ENCODE results near the gene CCDC107.
"Not testable (repeated sequence)": the region's sequence is repeated elsewhere in the genome, so short reads cannot be mapped to it uniquely, and the experiment has no call there.

CCDC107 gene

GRCh38 chr9:35638751-35639150, 19.3 kb upstream of the CCDC107 start:
- DNase-seq (ENCODE audit: low read depth in 2 of 2): not testable (repeated sequence)

GRCh38 chr9:35639225-35639624, 18.9 kb upstream of the CCDC107 start:
- not testable (repeated sequence) for DNase-seq (ENCODE audit: low read depth in 2 of 2)

DNA sequence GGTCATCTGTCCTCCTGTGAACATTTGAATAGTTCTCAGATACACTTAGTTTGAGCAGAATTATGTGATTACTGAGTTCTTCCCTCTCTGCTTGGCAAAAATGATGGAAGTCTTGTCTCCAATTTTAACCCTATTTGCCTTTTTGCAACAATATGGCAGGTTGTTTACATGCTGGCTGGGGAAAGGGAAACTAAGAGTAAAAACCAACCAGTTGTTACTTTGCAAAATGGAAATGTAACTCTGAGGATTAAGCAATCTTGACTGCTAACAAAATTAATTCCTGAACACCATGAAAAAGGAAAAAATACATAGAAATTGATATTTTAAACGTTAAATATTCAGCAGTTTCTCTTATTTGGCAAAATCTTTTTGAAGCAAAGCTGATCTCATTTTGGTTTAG, 18.5 kb upstream of the CCDC107 start:
- DNase-seq (ENCODE audit: low read depth in 2 of 2): no peak

DNA sequence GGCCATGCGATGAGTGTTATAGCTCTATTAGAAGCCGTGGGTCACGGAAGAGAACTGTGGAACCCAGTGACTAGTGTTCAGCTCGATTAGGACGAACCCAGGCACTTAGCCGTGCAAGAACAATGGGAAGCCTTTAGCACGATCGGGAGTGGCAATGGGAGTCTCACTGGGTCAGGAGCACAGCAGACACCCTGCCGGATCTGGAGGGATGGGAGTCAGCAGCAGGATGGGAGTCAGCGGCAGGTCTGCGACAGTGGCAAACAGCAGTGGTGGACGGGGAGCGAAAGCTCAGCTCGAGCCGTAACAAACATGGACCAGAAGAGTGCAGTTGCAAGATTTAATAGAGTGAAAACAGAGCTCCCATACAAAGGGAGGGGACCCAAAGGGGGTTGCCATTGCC, 17.7 kb upstream of the CCDC107 start:
- not testable (repeated sequence) for DNase-seq (ENCODE audit: low read depth in 2 of 2)

GRCh38 chr9:35641478-35641877, 16.6 kb upstream of the CCDC107 start:
- not testable (repeated sequence) for DNase-seq (ENCODE audit: low read depth in 2 of 2)

DNA sequence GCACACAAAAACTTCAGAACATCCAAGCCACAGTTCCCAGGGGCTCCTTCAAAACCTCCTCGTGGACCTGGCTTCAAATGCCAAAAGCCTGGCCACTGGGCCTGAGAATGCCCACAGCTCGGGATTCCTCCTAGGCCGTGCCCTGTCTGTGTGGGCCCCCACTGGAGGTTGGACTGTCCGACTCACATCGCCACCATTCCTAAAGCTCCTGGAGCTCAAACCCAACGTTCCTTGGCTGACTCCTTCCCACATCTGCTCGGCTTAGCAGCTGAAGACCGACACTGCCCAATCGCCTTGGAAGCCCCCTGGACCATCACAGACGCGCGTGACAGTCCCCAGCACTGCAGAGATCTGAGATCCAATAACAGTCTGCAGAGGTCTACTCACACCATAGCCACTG, 15.0 kb upstream of the CCDC107 start:
- no peak for DNase-seq (ENCODE audit: low read depth in 2 of 2)

DNA sequence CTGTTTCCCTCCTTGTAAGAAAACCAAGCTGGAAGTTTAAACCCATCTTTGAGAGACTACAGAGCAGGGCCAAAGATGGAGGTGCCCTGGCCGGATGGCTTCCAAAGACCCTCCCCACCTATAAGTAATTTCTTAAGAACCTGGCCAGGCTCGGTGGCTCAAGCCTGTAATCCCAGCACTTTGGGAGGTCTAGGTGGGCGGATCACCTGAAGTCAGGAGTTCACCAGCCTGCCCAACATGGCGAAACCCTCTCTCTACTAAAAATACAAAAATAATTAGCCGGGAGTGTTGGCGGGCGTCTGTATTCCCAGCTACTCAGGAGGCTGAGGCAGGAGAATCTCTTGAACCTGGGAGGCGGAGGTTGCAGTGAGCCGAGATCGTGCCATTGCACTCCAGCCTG, 12.4 kb upstream of the CCDC107 start:
- DNase-seq (ENCODE audit: low read depth in 2 of 2): not testable (repeated sequence)

DNA sequence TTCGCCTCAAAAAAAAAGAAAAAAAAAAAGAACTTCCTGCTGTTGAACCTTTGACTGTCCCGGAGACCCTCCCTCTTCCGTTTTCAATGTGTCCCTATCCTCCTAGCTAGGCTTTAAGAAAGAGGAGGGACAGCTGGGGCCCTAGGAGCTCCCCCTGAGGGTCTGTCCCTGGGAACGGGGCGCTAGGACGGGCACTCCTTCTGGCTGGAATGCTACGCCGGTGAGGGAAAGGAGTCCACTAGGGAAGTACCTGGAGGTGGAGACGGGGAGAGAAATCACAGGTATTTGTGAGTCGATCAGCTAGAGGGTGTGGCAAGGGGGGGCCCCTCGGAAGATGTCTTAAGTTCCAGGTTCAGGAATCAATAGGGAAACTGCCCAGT, 11.9 kb upstream of the CCDC107 start:
- no peak for DNase-seq (ENCODE audit: low read depth in 2 of 2)

DNA sequence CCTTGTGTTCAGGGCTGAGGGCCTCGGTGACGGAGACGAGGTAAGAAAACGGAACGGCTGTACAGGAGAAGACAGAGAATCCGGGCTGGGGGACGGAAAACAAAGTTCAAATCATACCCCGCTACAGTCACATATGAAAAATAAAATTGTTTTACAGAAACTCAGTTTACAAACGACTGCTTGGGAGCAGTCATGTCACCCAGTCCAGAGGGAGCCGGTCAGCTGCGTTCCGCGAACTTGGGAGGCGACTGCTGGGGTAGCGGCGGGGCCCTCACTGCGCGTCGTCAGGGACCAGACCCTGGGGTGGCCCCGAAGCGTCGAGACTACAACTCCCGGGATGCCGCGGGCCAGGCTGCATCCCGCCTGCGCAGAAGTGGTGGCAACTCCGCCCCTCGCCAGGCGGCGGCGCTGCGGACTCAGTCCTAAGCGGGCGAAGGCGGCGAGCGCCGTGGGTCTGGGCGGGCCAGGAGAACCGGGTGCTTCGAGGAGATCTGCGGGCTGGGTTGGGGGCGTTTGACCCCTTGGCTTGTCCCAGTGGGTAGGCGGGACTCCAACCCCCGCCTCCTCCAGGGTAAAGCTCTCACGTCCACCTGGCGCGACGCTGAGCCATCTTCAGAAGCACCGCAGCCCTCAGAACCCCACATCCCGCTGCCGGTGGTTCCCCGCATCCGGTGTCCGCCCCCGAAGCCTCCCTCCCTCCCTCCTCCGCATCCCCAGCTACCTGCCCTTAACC, 11.4 kb upstream of the CCDC107 start:
- DNase-seq (ENCODE audit: low read depth in 2 of 2): peak; percentile 77 to 80

GRCh38 chr9:35649431-35650340, 8.4 kb upstream of the CCDC107 start:
- DNase-seq (ENCODE audit: low read depth in 2 of 2): no peak

DNA sequence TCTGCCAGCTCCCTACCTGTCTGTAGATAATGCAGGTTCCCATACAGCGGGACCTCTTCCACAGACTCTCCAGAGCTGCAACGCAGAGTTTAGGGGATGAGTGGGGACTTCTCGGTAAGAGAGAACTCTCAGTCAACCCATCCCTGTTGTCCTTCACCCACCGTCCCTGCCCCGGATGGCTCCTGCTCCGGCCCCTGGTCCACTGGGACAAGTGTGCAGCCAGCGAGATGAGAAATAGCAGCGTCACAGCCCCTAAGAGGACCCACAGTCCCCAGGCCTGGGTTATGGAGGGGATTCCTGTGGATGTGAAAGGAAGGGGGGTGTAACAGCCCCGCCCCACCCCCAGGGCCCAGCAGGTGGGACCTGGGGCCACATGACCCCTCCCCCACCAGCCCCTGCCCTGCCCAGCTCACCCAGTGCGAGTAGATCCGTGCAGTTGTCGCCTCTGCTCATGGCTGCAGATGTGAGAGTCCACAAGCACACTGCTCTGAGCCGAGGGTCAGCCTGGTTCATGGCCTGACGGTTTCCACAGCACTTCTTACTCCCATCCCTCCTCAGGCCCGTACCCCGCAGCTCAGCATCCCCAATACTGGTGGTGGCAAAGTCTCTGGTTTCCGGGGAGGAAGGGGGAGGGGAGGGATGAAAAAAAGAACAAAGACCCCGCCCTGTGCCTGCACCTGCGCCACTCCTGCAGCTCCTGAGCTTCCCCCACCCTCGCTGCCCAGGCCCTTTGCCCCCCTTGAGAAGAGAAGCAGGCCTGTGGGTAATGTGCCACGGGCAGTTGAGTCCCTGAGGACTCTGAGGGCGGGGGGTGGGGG, 7.5 kb upstream of the CCDC107 start, which contains the start of gene SIT1:
Gene SIT1, minus strand, starts transcription at position 591 of the 818 bp plus-strand sequence. Its CDS starts 78 bp downstream, at position 513.
- no peak for DNase-seq (ENCODE audit: low read depth in 2 of 2)

DNA sequence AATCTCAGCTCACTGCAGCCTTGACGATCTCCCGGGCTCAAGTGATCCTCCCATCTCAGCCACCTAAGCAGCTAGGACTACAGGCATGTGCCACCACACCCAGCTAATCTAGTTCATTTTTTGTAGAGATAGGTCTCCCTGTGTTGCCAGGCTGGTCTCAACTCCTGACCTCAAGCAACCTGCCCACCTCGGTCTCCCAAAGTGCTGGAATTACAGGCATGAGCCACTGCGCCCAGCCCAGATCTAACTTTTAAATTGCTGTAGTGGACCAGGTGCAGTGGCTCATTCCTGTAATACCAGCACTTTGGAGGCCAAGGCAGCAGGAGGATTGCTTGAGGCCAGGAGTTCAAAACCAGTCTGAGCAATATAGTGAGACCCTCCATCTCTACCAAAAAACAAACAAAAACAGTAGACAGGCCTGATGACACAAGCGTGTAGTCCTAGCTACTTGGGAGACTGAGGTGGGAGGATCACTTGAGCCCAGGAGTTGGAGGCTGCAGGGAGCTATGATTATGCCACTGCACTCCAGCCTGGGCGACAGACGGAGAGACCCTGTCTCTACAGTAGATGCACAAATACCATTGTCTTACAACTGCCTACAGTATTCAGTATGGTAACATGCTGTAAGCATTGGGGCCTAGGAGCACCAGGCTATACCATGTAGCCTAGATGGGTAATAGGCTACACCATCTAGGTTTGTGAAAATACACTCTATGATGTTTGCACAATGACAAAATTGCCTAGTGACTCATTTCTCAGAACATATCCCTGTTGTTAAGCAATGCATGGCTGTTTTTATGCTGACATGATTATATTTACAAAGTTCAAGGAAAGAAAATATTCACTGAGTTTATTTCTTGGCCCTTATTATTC, 5.9 kb upstream of the CCDC107 start:
- no peak for DNase-seq (ENCODE audit: low read depth in 2 of 2)

GRCh38 chr9:35652829-35653209, 5.3 kb upstream of the CCDC107 start:
- no peak for DNase-seq (ENCODE audit: low read depth in 2 of 2)

DNA sequence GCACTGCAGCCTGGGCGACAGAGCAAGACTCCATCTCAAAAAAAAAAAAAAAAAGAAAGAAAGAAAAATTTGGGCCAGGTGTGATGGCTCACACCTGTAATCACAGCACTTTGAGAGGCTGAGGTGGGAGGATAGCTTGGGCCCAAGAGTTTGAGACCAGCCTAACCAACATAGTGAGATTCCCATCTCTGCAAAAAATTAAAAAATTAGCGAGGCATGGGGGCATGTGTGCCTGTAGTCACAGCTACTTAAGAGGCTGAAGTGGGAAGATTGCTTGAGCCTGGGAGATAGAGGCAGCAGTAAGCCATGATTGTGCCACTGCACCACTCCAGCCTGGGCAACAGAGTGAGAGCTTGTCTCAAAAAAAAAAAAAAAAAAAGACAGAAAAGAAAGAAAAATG, 4.5 kb upstream of the CCDC107 start:
- no peak for DNase-seq (ENCODE audit: low read depth in 2 of 2)

DNA sequence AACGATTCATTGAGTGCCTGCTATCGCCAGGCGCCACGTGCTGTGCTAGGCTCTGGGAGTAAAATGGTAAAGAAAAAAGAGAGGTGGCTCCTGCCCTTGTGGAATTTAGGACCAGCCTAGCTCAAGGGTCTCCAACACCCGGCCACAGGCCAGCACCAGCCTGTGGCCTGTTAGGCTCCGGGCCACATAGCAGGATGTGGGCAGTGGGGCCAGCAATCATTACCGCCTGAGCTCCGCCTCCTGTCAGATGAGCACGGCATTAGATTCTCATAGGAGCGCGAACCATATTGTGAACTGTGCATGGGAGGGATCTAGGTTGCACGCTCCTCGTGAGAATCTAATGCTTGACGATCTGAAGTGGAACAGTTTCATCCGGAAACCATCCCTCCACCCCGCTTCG, 1.7 kb upstream of the CCDC107 start:
- no peak for DNase-seq (ENCODE audit: low read depth in 2 of 2)

GRCh38 chr9:35656831-35657545, 1.1 kb upstream of the CCDC107 start:
- DNase-seq (ENCODE audit: low read depth in 2 of 2): no peak

DNA sequence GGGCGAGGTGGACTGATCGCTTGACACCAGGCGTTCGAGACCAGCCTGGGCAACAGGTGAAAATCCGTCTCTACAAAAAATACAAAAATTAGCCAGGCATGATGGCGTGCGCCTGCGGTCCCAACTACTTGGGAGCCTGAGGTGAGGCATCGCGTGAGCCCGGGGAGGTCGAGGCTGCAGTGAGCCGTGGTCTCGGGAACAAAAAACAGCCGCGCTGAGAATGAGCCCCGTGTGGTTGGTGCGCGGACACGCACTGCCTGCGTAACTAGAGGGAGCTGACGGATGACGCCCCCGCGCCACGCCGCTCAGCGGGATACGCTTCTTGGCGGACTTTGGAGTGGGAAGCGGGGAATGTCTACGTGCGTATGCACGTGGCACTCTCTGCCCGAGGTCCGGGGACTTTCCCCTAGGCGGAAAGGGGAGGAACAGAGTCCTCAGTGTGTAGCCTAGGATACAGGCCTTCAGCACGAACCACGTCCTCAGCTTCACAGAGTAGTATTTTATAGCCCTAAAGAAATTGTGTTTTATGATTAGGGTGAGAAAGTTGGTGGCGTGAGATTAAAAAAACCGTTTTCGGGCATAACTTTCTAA, 451 bp upstream of the CCDC107 start, which contains the start of gene RMRP:
Gene RMRP, minus strand, starts transcription at position 474 of the 591 bp plus-strand sequence.
- DNase-seq (ENCODE audit: low read depth in 2 of 2): peak; percentile 83 to 92

DNA sequence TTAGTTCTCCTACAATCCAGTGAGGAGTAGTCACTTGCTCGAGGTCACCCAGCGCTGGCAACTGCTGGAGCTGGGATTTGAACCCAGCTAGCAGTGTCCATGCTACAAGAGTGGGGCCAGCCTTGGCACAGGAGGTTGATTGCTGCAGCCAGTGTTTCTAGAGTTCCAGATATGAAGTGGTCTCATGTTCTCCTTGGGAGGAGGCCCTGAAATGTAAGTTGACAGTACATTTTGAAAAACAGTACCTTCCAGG, 802 bp downstream of the CCDC107 start:
- no peak for DNase-seq (ENCODE audit: low read depth in 2 of 2)

- no peak for DNase-seq (ENCODE audit: low read depth in 2 of 2)
These were observed 1.2 kb downstream of the CCDC107 start for GRCh38 chr9:35659340-35659739.

- DNase-seq (ENCODE audit: low read depth in 2 of 2): no peak
These were observed 2.9 kb downstream of the CCDC107 start for GRCh38 chr9:35660966-35661415.

Measured in activated CD8-positive, alpha-beta memory T cell treated with anti-CD3 and anti-CD28 coated beads for 4 hours (primary cell).